HG03342 (cell line): Measurements from ENCODE around the gene TBCC.
A peak's percentile ranks its signal among the peaks of the same experiment; 100 is the strongest.

Experiments used
- ATAC-seq: cut with Tn5 transposase; IDR thresholded peaks from one replicate; pipeline ENCODE4 v1.9.1; 2021; ENCODE audit warnings: mild to moderate bottlenecking, moderate library complexity; ENCODE audit not compliant: unreplicated experiment

The TBCC gene

DNA sequence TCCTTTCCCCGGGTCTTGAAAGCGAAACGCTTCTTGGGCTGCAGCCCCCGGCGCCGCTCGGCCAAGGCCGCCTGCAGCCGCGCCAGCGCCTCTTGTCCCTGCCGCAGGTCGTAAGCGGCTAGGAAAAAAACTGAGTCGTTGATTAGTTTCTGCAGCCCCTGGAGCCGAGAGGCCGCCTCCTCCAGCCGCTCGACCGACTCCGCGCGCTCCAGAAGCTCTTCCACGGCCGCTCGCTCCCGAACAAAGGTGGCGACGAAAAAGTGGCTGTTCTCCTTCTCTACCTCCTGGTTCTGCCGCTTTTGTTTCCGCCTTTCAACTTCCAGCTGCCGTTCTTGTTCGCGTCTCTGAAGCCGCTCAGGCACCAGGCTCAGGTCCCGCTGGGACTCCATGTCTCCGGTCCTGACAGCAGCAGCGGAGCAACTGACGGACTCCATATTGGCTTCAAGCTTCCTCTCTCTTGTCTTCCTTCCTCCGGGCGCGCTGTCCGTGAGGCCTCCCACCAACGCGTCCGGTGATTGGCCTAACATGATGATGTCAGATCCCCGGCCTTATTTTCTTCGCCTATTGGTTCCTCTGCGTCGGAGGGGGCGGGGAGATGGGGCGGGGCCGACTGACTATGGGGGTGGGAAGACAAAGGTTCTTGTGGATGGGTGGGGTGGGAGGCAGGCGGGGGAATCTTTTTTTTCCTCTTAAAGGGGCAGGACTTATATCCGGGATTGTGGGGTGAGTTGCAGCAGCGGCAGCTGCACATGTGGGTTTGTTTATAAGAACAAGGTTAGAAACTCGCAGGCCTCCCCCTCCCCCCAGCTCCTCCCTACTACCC is at the start of gene TBCC:
Gene TBCC (minus strand): TSS at position 464 of the 823 bp plus-strand sequence. CDS start 30 bp downstream, at position 434.
- peak; percentile 80 for ATAC-seq

DNA sequence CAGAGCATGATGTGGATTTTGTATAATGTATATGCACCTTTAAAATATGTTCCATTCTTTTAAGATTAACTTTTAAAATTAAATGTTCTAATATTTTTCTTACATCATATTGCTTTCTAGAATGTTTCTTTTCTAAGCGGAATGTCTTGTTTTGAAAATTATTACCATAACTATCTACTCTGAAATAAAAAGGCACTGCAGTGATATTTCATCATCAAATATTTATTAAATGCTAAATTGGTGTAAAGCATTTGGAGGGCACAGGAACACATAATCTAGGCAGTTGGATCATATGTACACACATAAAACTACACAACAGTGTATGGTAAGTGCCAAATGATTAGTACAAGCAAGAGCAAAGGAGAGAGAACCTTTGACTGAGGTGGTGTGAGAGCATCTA is 49.7 kb upstream of the TBCC start:
- ATAC-seq = no peak

DNA sequence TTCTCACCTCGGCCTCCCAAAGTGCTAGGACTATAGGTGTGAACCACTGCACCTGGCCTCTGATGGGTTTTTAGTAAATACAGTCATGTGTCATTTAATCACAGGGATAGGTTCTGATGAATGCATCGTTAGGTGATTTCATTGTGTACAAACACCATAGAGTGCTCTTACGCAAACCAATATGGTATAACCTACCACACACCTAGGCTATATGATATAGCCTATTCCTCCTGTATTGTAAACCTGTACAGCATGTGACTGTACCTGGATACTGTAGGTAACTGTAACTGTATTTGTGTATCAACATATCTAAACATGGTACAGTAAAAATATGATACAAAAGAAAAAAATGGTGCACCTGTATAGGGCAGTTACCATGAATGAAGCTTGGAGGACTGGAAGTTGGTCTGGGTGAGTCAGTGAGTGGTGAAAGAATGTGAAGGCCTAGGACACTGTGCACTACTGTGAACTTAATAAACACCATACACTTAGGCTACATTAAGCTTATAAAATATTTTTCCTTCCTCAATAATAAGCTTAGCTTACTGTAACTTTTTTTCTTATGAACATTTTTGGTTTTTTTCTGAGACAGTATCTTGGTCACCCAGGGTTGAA is 45.9 kb upstream of the TBCC start:
- ATAC-seq = no peak

GRCh38 chr6:42790549-42791181 is 44.8 kb upstream of the TBCC start:
- ATAC-seq = no peak

GRCh38 chr6:42788671-42789070 is 42.8 kb upstream of the TBCC start:
- ATAC-seq = no peak

GRCh38 chr6:42787063-42787472 is 41.2 kb upstream of the TBCC start:
- ATAC-seq = no peak

DNA sequence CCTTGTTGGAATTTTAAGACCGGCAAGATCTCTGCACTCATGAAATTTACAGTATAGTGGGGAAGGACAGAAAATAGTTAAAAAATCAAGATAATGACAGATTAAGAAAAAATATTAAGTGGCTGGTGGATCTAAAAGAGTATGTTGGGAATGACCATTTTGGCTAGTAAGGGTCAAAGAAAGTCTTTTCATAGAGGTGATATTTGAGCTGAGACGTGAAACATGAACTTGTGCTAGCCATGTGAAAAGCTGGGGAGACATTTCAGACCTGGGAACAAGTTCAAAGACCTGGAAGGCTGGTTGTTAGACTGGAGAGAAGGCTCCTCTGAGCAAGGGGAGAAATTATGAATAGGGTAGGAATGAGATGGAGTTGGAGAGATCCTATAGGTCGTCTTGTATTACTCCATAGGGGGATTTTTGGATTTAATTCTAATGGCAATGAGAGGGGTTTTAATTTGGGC is 40.7 kb upstream of the TBCC start:
- ATAC-seq = no peak

GRCh38 chr6:42784717-42785498 is 39.0 kb upstream of the TBCC start:
- ATAC-seq = no peak

- no peak for ATAC-seq
These were observed 38.2 kb upstream of the TBCC start for GRCh38 chr6:42783876-42784642.

DNA sequence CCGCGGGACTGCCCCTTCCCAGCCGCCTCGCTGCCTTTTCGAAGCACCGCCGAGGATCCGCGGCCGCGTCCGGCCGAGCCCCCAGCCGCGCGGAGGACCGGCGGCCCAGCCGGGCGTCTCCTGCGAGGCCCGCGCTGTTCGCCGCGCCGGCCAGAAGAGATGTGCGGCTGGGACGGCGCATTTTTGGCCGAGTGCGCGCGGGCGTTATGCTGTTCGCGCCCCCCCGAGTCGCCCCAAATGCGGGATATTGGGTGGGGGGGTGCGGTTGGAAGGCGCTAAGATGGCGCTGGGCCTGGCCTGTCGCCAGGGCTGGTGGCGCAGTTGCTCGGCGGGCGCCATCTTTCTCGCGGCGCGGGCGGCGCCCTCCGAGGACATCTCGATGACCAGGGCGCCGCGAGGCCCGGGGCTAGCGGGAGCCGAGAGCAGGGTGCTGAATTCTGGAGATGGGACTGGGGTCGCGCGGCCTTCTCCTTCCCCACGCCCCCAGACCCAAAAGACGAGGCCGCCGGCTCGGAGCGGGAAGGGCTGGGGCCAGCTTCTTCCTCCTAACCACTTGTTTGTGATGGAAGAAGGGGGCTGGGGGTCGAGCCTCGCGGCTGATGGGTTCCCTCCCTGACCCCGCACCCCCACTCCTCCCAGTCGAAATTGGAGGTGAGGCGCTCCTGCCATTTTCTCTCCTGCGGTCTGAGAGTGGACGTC is 37.4 kb upstream of the TBCC start:
- ATAC-seq = no peak

- no peak for ATAC-seq
These were observed 36.8 kb upstream of the TBCC start for GRCh38 chr6:42782689-42783176.

- ATAC-seq = no peak
These were observed 36.1 kb upstream of the TBCC start, which contains the start of gene BICRAL for GRCh38 chr6:42781796-42782688. Gene BICRAL, plus strand, starts transcription at chr6:42782052. Its CDS starts 39,971 bp downstream, at chr6:42822023.

DNA sequence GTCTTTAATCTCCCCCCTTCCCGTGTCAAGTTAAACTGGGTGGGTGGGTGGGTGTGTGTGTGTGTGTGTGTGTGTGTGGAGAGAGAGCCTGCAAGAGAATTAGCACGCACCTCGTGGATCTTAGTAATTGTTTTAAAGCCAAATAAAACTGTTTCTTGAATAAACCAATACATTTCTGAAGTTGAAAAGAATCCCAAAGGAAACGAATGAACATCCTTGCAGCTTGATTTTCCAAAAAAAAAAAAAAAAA is 35.6 kb upstream of the TBCC start:
- no peak for ATAC-seq

DNA sequence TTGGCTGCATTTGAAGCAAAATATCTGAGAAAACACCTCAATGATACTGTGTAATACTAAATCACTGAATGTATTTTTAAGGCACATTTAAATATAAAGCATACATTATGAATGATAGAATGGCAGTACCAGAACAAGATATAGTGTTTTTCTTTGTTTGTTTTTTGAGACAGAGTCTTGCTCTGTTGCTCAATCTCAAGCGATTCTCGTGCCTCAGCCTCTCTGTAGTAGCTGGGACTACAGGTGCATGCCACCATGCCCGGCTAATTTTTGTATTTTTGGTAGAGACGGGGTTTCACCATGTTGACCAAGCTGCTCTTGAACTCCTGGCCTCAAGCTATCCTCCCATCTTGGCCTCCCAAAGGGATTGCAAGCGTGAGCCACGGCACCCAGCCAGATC is 33.6 kb upstream of the TBCC start:
- no peak for ATAC-seq

GRCh38 chr6:42778122-42778521 is 32.2 kb upstream of the TBCC start:
- ATAC-seq = no peak

DNA sequence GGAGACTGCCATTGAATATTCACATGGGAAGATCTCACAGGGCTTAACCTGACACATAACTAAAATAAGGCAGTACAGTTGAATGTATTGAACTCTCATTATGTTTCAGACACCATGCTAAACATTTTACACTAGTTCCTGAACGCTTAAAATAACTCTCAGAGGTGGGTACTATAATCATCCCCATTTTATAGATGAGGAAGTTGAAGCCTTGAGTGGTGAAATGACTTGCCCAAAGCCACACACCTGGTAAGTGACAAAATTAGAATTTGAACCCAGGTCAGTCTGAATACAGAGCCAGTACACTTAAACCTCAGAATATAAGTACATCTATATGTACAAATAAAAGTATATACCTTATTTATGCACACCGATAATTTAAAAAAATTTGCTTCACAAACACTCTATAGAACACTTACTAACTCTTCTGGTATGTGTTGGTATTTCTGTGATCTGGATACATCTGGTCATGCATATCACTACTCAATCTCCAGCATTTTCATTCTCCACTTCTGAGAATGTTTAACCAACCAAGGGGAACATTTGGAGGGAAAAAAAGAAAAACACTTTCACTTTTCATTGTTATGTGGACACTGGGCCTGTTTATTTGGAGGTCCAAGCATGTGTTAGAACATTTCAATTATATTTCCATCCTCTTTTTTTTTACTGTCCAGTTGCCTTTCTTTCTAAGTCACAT is 31.4 kb upstream of the TBCC start:
- no peak for ATAC-seq

DNA sequence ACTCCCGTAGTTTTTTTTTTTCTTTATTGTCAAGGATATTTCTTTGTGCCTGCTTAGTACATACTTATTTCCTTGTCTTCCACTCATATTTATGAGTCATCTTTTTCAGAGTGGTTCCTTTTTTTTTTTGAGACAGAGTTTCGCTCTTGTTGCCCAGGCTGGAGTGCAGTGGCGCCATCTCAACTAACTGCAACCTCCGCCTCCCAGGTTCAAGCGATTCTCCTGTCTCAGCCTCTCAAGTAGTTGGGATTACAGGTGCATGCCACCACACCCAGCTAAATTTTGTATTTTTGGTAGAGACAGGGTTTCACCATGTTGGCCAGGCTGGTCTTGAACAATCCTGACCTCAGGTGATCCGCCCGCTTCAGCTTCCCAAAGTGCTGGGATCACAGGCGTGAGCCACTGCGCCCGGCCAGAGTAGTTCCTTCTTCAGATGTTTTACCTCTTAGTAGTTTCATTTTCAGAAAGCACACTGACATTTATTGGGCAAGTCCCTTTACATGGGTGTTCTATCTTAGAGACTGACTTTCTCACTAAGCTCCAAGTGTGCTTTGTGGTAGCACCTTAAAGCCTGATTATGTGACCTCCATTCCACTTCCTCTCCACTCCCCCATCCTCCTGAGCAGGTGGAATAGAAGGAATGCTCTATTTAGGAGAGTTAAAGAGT is 29.1 kb upstream of the TBCC start:
- peak; percentile 41 for ATAC-seq

GRCh38 chr6:42774201-42774600 is 28.3 kb upstream of the TBCC start:
- ATAC-seq = no peak
